PC-9 (cell line): ENCODE data around the gene B3GNT7. TPM values are rescaled to one million over a fixed set of nuclear protein-coding genes. Genes with fewer than 3 reads are reported as not detected.

ENCODE experiments used
- BruUV-seq: library from RNA; stranded (reverse); fragments of 400-500 nt; replicated peaks from 2 replicates; lab custom pipeline; 2021; lab: Mats Ljungman, UMichigan
- CTCF ChIA-PET: fragments of 300-600 bp; sonication (Branson Sonifier 250); formaldehyde crosslinking; loops from one replicate; lab custom pipeline; 2022; ENCODE audit warnings: antibody characterized with exemption; lab: Charles Lee
- POLR2A ChIA-PET: fragments of 300-600 bp; sonication (Branson Sonifier 250); formaldehyde crosslinking; loops from one replicate; lab custom pipeline; 2022; ENCODE audit warnings: antibody characterized with exemption; ENCODE audit not compliant: unreplicated experiment; lab: Charles Lee
- DNase-seq, 2 experiments: peaks; one replicate each; pipeline versions ENCODE4 v3.0.0 to v3.0.0-alpha.2; 2015 to 2022; ENCODE audit warnings: mixed read lengths in 1 of 2
- H2AFZ ChIP-seq: fragments of 200-600 bp; sonication (generic); 2 replicates; pipeline ENCODE4 v1.8.1; 2017; ENCODE audit warnings: antibody characterized with exemption
- H3F3A ChIP-seq: fragments of 200-600 bp; sonication (generic); 2 replicates; pipeline ENCODE4 v1.8.1; 2017; ENCODE audit warnings: antibody characterized with exemption, mild to moderate bottlenecking, low read depth; ENCODE audit not compliant: insufficient read depth
- H3K27ac ChIP-seq: fragments of 200-600 bp; sonication (generic); 2 replicates; pipeline ENCODE4 v1.6.1; 2016; ENCODE audit warnings: mixed run types
- H3K27me3 ChIP-seq: fragments of 200-600 bp; sonication (generic); 2 replicates; pipeline ENCODE4 v1.6.1; 2016; ENCODE audit warnings: low read depth, mixed run types; ENCODE audit not compliant: insufficient read depth
- H3K36me3 ChIP-seq: fragments of 200-600 bp; sonication (generic); 2 replicates; pipeline ENCODE4 v1.6.1; 2016; ENCODE audit warnings: low read depth, mixed run types
- H3K4me1 ChIP-seq: fragments of 200-600 bp; sonication (generic); replicated peaks from 2 replicates; pipeline ENCODE4 v1.6.1; 2016; ENCODE audit warnings: mixed run types; ENCODE audit not compliant: insufficient read depth
- H3K4me2 ChIP-seq: fragments of 200-600 bp; sonication (generic); 2 replicates; pipeline ENCODE4 v1.6.1; 2017; ENCODE audit warnings: mixed run types
- H3K4me3 ChIP-seq: fragments of 200-600 bp; sonication (generic); 2 replicates; pipeline ENCODE4 v1.6.1; 2016; ENCODE audit warnings: mixed run types
- H3K79me2 ChIP-seq: fragments of 200-600 bp; sonication (generic); 2 replicates; pipeline ENCODE4 v1.6.1; 2017; ENCODE audit warnings: low read depth, mixed run types
- H3K9me2 ChIP-seq: fragments of 200-600 bp; sonication (generic); 2 replicates; pipeline ENCODE4 v1.8.1; 2017; ENCODE audit warnings: mild to moderate bottlenecking; ENCODE audit not compliant: insufficient read depth
- H3K9me3 ChIP-seq: fragments of 200-600 bp; sonication (generic); 2 replicates; pipeline ENCODE4 v1.8.1; 2016; ENCODE audit warnings: low read depth; ENCODE audit not compliant: insufficient read depth
- H4K20me1 ChIP-seq: fragments of 200-600 bp; sonication (generic); 2 replicates; pipeline ENCODE4 v1.8.1; 2017; ENCODE audit not compliant: insufficient read depth
- CTCF ChIP-seq: fragments of 200-600 bp; sonication (generic); conservative IDR thresholded peaks from 2 replicates; pipeline ENCODE4 v1.6.1; 2017; ENCODE audit warnings: mixed run types, antibody characterized with exemption, mild to moderate bottlenecking, moderate library complexity
- EZH2 ChIP-seq: fragments of 200-600 bp; sonication (generic); IDR thresholded peaks from 2 replicates; pipeline ENCODE4 v1.8.0; 2017; ENCODE audit warnings: antibody characterized with exemption, low read depth
- intact Hi-C: fragments of 100-400 bp; cut with micrococcal nuclease; formaldehyde crosslinking; loops from one replicate; pipeline ENCODE4 v1.10.0; 2022; ENCODE audit not compliant: unreplicated experiment
- total RNA-seq: library from RNA; stranded (reverse); gene quantifications from 2 replicates; pipeline ENCODE4 v1.2.3, GENCODE V29; 2021

B3GNT7 gene
- total RNA-seq, 1 experiment from 2014 or later, result 14.0 TPM

- H2AFZ ChIP-seq, result no peak overlapping the region
- CTCF ChIA-PET, result interaction anchor here (1.2 kb wide), 1 partner anchor 14 kb away, joined by 4 read pairs; no protein-coding TSS in a partner anchor
Observed at GRCh38 chr2:231413921-231414476, 18.5 kb downstream of the B3GNT7 start.

GRCh38 chr2:231415029-231415428 lies 19.5 kb downstream of the B3GNT7 start:
- intact Hi-C loops, result loop anchor here (10.0 kb wide), 1 partner anchor 430 kb away; no protein-coding TSS in a partner anchor
- peaks cover 23% of the 10 kb centered on the region for H3K4me1 ChIP-seq
- peaks cover 11% of the 10 kb centered on the region for H3F3A ChIP-seq
- BruUV-seq, result no TSS peak
- no peaks in the 10 kb centered on the region for H4K20me1 ChIP-seq
- H3K27me3 ChIP-seq, result no peaks in the 10 kb centered on the region
- H3K9me3 ChIP-seq, result peaks cover 9% of the 10 kb centered on the region; the same call in 1 of the 2 replicates
- TF ChIP-seq EZH2 (no peak), CTCF (no peak)
- no peak for DNase-seq
- no peak overlapping the region for H2AFZ ChIP-seq
- H3K4me2 ChIP-seq, result no peak overlapping the region
- H3K9me2 ChIP-seq, result no peaks in the 10 kb centered on the region
- CTCF ChIA-PET, result no interaction called here
- POLR2A ChIA-PET, result no interaction called here
- H3K36me3 ChIP-seq, result no peaks in the 10 kb centered on the region
- H3K27ac ChIP-seq, result no peak overlapping the region
- H3K79me2 ChIP-seq, result no peaks in the 10 kb centered on the region
- no peak overlapping the region for H3K4me3 ChIP-seq

More at GRCh38 chr2:231413921-231414476, 18.5 kb downstream of the B3GNT7 start:
- no peaks in the 10 kb centered on the region for H3K79me2 ChIP-seq
- peak overlapping the region; percentile 20; the same call in 1 of the 2 replicates for H3K4me2 ChIP-seq
- H3K27ac ChIP-seq, result no peak overlapping the region
- no peak for TF ChIP-seq EZH2
- no peak for TF ChIP-seq CTCF
- no peak overlapping the region for H3K4me3 ChIP-seq
- peaks cover 11% of the 10 kb centered on the region for H3F3A ChIP-seq
- no peak for DNase-seq
- intact Hi-C loops, result loop anchor here (2.0 to 10.0 kb wide), 3 partner anchors 357 to 589 kb away; partner anchors contain the start of gene PSMD1
- no peaks in the 10 kb centered on the region for H3K36me3 ChIP-seq
- peaks cover 12% of the 10 kb centered on the region; the same call in 1 of the 2 replicates for H3K9me3 ChIP-seq
- POLR2A ChIA-PET, result no interaction called here
- no peaks in the 10 kb centered on the region for H4K20me1 ChIP-seq
- no peaks in the 10 kb centered on the region for H3K27me3 ChIP-seq
- no peaks in the 10 kb centered on the region for H3K9me2 ChIP-seq
- peaks cover 23% of the 10 kb centered on the region for H3K4me1 ChIP-seq
- no TSS peak for BruUV-seq

- H3K9me2 ChIP-seq, result no peaks in the 10 kb centered on the region
- H3K36me3 ChIP-seq, result no peaks in the 10 kb centered on the region
- no peaks in the 10 kb centered on the region for H3K9me3 ChIP-seq
- H3F3A ChIP-seq, result no peaks in the 10 kb centered on the region
- CTCF ChIA-PET, result no interaction called here
- POLR2A ChIA-PET, result no interaction called here
- H3K27ac ChIP-seq, result no peak overlapping the region
- H2AFZ ChIP-seq, result no peak overlapping the region
- H3K4me1 ChIP-seq, result 0 out of 2 replicates have a peak, but pooled peaks cover 4% of the 10 kb centered on the region
- DNase-seq, result no peak
- no peak for TF ChIP-seq EZH2
- TF ChIP-seq CTCF, result no peak
- H3K4me2 ChIP-seq, result no peak overlapping the region
- no peaks in the 10 kb centered on the region for H4K20me1 ChIP-seq
- H3K79me2 ChIP-seq, result no peaks in the 10 kb centered on the region
- intact Hi-C loops, result loop anchor here (10.0 kb wide), 1 partner anchor 434 kb away; no protein-coding TSS in a partner anchor
- H3K4me3 ChIP-seq, result no peak overlapping the region
- no peaks in the 10 kb centered on the region for H3K27me3 ChIP-seq
- BruUV-seq, result no TSS peak
Observed at GRCh38 chr2:231418820-231419640, 23.5 kb downstream of the B3GNT7 start.
